ENCODE data around the gene CHST11.
A peak's percentile ranks its signal among the peaks of the same experiment; 100 is the strongest.
"Not testable (repeated sequence)": the region's sequence is repeated elsewhere in the genome, so short reads cannot be mapped to it uniquely, and the experiment has no call there.

CHST11 gene

DNA sequence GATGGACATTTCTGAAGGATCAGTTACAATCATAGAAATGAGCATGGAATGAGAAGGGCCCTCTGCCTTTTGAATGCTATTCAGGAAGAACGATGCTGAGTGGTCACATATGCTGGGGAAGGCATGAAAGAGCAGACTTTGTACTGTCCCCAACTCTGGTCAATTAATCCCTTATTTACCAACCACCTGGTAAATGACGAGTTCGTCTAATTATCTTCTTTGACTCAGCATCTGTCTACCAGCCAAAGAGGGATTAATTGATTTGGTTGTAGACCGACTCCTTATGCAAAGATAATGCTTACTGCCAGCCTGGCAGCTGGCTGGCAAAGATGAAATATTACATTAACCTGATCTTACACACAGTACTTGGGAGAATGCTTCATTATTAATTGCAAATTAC is 152.2 kb downstream of the CHST11 start:
- DNase-seq, result peak; percentile 61

DNA sequence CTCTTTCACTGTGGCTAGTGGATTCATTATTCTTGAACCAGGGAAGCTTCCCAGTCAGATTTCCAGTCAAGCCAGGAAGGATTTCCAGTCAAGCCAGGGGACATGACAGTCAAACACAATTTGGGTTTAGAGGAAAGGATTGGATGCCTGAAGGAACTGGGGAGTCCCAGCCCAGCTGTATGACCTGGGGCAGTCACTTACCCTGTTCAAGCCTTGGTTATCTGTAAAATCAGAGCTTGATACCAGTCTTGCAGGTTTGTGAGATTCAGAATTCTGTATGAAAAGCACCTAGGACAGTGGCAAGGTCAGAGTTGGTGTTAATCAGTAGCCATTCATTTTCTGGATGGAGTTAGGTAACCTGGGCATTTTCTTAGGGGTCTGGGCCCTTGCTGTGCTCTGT is 152.7 kb downstream of the CHST11 start:
- no peak for DNase-seq

DNA sequence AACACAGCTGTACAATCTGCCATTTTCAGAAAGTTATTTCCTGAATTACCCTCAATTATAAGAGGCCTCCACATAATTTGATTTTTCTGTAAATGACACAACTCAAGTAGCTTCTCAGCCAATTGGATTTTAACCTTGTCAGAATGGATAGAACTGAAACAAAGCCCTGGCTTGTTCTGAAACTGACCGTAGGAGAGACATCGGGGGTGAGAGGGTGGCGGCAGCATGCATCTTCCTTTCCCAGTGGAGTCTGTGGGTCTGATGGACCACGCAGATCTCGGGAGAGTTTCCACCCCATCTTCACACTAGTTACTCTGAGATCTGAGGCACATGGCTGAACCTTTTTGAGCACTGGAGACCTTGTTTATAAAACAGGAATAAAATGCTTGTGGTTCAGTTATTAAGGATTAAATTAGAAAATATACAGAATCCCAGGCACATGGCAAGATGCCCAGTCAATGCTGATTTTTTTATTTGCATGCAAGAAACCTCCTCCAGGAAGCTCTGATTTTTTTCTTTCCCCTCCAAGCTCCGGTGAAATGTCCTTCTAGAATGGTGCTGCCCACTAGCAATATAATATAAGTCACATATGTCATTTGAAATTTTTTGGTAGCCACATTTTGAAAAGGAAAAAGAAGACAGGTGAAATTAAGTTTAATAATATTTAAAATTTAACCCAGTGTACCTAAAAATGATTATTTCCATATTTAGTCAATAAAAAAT is 153.9 kb downstream of the CHST11 start:
- DNase-seq, result no peak

DNA sequence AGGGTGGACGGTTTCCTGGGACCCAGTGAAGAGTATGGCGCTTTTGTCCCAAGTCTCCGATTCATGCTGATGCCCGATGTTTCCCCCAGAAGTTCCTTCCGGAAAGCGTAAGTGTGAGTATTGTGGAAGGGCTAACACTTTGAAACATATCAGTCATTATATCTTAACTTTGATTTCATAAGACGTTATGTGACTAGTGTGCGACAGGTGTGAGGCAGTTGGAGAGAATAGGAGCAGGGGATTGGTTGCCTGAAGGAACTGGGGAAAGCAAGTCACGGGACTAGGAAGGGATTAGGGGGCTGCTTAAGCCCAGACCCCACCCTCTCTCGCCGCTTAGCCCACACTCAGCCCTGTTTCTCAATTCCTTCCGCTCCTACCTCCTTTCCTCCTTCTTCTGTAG is 154.9 kb downstream of the CHST11 start:
- DNase-seq, result no peak

DNA sequence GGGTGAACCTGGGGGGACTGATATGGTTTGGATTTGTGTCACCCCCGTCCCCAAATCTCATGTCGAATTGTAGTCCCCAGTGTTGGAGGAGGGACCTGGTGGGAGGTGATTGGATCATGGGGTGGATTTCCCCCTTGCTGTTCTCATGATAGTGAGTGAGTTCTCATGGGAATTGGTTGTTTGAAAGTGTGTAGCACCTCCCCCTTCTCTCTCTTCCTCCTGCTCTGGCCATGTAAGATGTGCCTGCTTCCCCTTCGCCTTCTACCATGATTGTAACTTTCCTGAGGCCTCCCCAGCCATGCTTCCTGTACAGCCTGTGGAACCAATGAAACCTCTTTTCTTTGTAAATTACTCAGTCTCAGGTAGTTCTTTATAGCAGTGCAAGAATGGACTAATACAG is 156.6 kb downstream of the CHST11 start:
- DNase-seq, result not testable (repeated sequence)

DNA sequence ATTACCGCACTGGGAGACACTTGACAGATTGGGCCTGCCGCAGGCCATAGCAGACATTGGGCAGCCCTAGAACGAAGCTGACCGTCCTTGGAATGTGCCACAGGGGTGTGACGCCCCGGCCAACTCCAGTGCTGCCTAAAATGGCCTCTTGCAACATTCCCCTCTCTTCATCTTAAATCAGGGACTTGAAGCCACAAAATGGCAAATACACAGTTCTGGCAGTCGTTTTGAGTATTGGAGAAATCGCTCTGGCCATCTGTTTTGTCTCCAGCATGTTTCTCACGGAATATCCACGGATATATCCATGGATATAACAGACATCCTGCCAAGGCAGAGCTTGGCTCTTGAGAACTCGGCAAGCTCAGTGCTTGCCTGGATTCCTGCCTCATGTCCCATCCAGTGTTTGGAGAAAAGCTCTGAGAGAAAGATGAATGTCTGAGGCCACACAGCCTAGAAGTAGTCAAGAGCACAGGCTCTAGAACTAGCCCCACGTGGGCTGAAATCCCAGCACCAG is 158.4 kb downstream of the CHST11 start:
- DNase-seq, result no peak

DNA sequence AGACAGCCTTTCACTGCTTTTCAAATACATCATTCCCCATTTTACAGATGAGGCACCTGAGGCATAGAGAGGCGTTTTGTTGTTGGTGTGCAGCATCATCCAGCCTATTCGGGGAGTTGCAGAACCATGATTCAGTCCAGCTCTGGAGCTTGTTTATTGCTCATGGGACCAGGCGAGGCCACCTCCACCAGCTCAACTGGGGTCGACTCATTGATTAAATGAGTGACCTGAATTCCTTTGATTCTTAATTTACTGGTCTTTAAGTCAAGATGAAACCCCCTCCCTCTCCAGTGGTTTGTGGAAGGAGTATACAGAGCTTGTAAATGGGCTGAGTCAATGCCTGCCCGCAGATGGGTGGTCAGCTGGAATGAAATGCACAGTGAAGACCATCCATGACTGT is 161.9 kb downstream of the CHST11 start:
- no peak for DNase-seq

DNA sequence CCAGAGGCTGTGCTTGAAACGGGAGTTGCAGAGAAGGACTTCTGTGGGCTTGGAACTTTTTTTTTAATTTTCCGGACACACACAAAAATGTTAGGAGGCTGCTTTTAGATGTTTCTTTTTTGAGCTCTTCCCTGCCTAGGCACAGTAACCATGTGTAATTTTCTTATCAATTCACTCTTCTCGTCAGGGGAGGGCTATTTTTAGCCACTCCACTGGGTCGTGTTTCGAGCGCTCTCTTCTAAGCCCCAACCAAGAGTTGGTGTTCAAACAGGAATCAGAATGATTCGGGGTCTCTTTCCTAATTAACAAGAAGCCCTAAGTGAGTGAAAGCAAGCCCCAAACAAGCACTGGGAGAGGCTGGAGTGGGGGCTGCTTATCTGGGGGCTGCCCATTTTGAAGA is 162.6 kb downstream of the CHST11 start:
- no peak for DNase-seq

DNA sequence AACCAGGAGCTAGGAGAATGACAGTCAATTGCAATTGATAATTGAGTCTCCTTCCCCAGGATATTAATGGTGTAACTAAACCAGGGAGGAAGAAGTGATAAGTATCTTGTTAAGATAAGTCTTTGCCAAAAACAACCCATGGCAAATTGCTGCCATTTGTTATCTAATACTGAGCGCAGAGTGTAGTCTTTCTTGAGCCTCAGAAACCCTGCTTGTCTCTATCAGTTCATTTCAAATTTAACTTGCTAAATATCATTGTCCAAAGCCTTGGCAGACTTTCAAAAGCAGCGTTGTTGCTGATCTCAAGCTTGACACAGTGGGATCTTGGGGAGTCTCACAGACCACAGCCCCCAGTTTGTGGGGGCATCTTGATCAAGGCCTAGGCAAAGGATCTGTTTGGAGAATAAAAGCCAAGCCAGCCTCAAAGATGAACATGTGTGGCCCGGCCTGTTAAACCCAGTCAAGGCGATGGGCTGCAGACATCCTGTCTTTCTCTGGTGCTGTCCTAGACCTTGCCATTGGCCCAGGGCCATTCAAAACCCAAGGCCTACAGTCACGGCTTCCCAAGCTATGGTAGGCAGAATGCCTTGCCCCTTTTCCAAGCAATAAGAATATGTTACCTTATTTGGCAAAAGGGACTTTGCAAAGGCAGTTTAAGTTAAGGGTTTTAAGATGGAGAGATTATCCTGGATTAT is 164.2 kb downstream of the CHST11 start:
- DNase-seq, result no peak

DNA sequence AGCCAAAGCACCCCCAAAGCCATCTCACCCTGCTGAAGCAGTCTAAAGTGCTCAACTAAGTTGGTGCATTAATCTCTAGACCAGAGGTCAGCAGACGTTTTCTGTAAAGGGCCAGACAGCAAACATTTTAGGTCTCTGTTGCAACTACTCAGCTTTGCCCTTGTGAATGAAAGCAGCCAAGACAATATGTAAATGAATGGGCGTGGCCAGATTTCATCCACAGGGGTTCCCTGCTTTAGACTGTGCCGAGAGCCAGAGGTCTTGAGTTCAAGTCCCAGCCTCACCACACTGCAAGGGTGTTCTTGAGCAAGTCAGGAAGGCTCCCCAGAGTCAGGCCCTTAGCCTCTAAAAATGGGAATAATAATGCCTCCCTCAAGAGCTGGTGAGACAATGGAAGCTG is 166.2 kb downstream of the CHST11 start:
- DNase-seq, result no peak

DNA sequence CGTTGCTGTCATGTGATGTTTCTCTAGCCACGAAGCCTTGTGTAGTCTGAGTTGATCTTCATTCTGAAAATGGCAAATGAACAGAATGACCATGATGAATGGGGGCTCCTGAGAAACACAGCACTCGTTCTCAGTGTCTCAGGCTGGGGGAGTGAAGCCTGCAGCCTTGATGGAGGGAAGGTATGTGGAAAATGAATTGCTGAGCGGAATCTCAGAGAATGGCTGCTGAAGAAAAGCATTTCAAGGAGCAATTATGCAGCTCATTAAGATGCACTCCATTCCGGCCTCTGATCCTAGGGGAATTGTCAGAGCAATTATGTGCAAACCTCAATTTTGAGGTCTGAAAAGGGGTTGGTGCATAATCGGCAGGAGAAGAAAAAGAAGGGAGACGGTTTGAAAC is 167.1 kb downstream of the CHST11 start:
- peak; percentile 54 for DNase-seq

DNA sequence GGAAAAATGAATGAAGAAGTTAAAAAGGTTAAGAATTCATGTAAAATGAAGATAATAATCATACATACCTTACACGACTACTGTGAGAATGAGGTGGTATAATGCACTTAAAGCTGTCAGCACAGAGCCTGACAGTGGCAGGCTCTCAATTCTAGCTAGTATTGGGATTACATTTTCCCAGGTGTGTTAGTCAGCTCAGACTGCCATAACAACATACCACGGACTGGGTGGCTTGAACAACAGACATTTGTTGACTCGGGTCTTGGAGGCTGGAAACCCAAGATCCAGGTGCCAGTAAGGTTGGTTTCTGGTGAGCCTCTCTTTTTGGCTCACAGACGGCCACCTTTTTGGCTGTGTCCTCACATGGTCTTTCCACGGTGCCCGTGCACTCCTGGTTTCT is 167.8 kb downstream of the CHST11 start:
- DNase-seq, result no peak

DNA sequence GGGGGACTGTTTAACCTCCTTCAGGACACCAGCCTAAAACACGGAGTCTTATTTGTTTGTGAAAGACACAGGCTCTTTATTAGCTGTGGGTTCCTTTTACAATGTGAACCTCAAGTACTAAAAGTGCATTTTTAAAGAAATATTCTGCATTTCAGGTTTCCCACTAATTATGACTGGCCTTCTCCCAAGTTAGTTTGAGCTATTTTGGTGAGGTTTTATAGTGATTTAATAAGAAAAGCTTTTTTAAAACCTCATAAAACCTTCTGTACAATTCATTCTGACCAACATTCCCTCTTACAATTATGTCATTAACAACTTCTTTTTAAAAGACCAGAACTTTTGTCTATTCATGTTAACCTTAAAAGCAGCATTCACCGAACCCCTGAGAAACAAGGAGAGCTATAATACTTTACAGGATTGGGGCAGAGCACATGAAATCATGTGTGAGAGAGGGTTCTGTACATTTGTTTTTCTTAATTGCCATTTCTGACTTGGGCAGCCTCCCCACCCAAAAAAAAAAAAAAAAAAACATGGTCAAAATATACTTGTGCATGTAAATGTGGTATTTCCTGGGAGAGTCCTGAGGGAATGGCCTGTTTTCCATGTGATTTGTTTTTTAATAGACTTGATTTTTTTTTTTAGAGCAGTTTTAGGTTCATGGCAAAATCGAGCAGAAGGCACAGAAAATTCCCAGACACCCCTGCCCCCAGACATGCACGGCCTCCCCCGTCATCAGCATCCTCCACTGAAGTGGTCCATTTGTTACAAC is 169.5 kb downstream of the CHST11 start:
- DNase-seq, result no peak

DNA sequence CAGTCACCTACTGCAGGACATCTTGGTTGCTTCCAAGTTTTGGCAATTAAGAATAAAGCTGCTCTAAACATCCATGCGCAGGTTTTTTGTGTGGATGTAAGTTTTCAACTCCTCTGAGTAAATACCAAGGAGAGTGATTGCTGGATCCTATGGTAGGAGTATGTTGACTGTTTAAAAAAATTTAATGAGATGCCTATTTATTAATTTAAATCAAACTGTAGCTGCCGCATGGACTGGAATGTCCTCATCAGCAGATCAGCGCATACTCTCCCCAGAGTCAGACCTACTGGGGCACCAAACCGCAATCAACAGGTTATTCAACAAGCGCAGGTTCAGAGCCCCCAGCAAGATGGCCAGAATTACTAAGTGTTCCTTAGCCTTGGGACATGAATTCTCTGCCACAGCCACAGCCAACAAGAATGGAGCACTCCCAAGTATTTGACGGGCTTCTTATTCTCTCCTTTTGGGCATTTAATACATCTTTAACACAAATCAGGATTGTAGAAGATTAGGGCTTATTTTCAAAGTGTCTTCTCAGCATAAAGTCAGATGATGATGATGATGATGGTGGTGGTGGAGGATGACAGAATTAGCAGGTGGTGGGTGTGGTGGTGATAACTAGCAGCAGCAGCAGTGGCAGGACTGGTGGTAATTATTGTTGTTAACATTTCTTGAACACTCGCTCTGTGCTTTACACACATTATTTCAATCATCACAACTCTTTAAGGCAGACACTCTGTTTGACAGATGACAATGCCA is 170.7 kb downstream of the CHST11 start:
- DNase-seq, result no peak

DNA sequence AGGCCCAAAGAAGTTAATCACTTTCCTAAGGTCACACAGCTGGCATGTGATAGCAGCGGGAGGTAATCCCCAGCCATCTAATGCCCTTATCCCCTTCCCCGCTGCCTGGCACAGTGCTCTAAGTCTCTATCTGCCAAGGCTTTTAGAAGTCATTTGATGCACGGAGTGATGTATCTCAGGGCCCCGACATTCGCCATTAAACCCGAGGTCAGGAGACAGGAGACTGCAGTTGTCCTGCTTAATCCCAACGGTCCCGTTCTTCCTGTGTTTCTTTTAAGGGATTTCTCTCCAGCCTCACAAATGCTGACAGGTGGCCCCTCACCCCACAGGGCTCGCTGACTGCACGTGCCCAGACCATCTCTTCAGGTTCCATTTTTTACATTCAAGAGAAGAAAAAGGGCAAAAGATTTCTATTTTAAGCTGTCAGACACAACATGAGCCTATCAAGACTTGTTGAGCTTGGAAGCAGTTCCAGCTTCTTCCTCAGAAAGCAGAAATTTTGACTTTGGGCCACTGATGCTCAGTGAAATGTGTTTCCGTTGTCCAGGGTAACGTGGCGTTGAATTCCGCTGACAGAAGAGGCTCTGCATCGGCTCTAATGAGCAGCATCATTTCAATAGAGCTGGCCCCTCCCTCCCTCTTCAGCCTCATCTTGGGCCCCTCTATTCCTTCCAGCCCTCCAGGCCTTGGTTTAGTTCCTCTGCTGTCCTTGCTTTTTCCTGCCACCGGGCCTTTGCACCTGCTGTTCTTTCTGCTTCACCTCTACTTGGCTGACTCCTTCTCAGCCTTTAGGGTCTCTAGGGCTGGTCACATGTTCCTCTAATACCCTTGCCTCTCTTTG is 171.5 kb downstream of the CHST11 start:
- no peak for DNase-seq

DNA sequence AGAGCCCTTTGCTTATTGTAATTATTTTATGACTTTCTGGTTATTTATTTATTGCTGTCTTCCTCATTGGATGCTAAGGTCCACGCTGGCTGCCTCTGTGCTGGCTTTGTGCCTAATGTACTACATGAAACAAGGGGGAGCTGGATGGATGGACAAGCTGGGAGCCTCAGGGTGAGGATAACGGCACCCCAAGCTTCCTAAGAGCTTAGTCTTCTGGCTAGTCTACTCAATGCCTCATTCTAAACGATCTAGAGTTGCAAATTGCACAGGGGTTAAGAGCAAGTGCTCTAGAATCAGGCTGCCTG is 172.0 kb downstream of the CHST11 start:
- no peak for DNase-seq

DNA sequence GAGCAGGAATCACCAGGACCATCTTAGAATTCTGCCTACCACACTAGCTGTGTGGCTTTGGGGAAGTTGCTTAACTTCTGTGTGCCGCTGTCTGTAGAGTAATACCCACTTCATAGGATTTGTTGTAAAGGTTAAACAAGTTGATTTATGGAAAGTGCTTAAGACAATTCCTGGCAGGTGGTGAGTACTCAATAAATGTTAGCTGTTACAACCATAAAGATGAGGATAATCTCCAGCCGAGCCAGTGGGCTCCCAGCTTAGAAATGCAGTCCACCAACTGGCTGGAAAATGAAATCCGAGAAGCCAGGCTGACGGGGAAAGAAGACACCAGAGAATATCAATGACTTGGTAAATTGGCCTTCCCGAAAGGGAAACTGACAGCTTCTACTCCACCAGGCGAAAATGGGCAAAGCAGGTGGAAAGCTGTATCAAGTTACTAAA is 173.5 kb downstream of the CHST11 start:
- peak; percentile 44 for DNase-seq

DNA sequence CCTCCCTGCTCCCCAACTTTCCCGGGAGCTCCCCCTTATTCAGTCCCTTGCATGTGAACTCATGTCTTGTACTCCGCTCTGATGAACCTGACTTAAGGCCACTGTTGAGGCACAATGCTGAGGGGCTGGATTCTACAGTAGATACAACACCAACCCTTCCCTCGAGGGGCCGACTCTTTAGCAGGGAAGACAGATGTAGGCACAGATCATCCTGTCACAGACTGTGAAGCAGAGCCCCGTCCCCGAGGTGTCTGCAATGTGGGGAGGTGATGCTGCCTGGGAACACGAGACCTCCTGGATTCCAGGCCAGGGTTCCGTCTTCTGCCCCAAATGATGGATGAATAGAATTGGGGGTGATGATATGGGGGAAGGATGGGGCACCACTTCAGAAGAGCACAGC is 175.1 kb downstream of the CHST11 start:
- DNase-seq, result no peak

DNA sequence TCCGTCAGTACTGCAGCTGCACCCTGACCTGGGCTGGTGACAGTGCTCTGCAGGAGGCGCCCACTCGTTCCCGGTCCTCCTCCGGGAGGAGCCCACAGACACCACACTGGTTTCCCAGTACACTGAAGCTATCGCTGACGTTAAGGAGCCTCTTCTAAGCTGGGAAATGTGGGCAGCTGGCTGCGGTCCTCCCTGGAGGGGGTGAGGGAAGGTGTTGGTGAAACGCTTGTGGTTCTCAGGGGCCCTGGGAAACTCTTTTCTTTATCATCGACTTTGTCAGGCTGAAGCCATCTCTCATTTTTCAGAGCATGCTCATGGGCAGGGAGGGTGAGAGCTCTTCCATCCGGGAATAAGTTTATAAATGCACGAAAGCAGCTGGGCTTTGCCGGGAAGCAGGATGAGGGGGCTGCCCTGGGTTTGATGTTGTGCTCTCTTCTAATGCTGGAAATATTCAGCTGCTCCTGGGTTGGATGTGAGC is 176.0 kb downstream of the CHST11 start:
- no peak for DNase-seq

DNA sequence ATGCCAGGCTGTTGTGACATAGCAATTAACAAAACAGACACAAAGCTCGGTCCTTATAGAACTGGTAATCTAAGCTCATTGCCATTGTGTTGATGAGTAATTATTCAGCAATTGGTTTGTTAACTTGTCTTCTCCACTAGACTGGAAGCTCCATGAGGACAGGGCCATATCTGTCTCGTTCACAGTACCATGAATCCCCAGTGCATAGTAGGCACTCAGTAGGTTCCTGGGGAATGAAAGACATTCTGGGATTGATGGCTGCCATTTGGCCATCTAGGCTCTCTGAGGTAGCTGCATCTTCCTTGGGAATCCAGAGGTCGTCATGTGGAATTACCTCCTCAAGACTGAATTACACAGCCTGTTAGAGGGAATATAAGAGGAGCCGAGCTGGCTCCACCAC is 177.3 kb downstream of the CHST11 start:
- no peak for DNase-seq

DNA sequence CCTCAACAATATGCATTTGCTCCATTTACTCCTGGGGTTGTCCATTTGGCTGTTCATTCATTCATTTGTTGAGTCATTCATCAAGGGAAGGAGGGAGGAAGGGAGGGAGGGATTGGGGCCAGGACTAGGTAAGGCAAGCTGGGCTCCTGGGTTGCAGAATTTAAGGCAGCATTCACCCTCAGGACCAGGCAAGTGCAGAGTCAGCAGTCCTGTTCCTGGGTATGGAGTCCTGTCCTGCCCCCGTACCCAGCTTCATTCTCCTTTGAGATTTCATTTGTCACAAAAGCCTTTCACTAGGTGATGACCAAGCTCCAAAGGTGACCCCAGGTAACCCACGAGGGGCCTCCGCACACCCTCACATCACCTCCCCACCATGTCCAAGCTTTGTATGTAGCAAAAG is 178.1 kb downstream of the CHST11 start:
- DNase-seq, result no peak
